GM12872 (cell line): ENCODE data around the gene MBOAT1.

Experiments used
- TF ChIP-seq, protein P1 (sequence below): IDR thresholded peaks from 3 replicates; pipeline ENCODE4 v1.5.1; 2011; ENCODE audit warnings: low read depth, mild to moderate bottlenecking, low read length, moderate library complexity; ENCODE audit not compliant: insufficient read depth

The MBOAT1 gene

DNA sequence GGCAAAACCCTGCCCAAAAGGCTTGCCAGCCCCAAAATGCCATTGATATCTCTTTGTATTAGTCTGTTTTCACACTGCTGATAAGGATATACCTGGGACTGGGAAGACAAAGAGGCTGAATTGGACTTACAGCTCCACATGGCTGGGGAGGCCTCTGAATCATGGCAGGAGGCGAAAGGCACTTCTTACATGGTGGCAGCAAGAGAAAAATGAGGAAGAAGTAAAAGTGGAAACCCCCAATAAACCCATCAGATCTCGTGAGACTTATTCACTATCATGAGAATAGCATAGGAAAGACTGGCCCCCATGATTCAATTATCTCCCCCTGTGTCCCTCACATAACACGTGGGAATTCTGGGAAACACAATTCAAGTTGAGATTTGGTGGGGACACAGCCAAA, 28.6 kb downstream of the MBOAT1 start:
- TF ChIP-seq, protein P1, sequence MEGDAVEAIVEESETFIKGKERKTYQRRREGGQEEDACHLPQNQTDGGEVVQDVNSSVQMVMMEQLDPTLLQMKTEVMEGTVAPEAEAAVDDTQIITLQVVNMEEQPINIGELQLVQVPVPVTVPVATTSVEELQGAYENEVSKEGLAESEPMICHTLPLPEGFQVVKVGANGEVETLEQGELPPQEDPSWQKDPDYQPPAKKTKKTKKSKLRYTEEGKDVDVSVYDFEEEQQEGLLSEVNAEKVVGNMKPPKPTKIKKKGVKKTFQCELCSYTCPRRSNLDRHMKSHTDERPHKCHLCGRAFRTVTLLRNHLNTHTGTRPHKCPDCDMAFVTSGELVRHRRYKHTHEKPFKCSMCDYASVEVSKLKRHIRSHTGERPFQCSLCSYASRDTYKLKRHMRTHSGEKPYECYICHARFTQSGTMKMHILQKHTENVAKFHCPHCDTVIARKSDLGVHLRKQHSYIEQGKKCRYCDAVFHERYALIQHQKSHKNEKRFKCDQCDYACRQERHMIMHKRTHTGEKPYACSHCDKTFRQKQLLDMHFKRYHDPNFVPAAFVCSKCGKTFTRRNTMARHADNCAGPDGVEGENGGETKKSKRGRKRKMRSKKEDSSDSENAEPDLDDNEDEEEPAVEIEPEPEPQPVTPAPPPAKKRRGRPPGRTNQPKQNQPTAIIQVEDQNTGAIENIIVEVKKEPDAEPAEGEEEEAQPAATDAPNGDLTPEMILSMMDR: no peak

DNA sequence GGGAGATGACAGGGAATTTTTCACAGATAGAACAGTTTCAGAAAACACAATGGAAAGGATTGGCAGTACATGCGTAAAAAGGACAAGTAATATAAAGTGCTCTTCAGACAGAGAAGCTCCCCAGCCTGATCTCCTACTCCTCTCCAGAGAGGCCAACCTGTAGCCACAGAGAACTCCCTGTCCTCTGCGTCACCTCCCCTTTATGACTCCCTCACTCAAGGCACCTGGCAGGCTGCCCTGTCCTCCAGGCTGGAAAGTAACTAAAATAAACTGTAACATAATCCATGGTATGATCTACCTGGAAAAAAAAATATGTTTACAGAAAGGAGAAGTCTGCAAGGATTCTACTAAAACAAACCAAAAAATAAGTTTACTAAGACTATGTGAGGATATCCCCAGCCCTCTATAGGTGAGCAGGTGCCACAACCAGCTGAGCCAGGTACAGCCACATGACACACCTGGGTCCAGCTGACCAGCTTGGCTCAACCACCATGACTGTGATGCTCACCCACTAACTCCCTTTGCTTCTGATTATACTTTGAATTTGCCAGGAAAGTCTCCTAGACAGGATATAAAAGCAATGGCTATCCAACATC, 29.2 kb downstream of the MBOAT1 start:
- TF ChIP-seq, protein P1: no peak

DNA sequence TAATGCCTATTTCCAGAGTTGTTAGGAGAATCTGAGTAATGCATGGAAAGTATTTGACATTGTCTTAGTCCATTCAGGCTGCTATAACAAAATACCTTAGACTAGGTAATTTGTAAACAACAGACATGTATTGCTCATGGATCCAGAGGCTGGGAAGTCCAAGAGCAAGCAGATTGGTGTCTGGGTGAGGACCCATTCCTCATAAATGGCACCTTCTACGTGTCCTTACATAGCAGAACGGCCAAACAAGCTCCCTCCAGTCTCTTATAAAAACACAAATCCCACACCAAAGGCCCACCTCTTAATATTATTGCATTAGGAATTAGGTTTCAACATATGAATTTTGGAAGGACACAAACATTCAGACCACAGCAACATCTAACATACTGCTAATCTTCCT, 30.2 kb downstream of the MBOAT1 start:
- TF ChIP-seq, protein P1: no peak

DNA sequence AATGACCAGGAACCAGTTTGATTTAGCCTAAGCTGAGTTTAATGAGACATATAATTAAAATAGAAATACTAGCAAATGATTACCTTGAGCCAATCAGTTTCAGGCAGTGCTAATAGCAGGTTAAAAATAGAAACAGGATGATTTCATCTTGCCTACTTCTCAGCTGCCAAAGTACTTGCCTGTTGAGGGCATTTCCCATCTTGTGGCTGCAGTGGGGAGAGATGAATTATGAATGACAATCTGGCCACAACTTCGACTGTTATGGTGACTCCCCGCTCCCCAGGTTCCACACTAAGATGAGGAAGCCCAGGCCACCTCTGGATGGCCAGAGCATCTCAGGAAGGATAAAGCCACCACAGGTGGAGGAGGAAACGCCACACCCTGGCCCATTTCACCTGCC, 31.3 kb downstream of the MBOAT1 start:
- TF ChIP-seq, protein P1: no peak

DNA sequence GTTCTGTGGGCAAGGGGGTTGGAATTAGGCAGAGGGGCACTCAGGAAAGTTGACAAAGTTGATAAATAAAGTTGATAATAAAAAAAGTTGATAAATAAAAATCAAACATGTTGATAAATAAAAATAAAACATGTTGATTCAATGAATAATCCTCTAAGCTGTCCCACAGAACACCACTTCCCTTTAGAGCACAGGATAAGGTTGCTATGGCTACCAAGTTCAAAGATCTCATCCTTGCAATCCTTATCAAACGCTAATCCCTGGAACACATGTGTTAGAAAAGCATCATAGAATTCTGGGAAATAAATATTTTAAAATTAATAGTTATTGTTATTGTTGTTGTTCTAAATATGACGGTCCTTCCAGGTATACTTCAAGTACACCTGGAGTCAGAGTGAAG, 33.9 kb downstream of the MBOAT1 start:
- TF ChIP-seq, protein P1: no peak

DNA sequence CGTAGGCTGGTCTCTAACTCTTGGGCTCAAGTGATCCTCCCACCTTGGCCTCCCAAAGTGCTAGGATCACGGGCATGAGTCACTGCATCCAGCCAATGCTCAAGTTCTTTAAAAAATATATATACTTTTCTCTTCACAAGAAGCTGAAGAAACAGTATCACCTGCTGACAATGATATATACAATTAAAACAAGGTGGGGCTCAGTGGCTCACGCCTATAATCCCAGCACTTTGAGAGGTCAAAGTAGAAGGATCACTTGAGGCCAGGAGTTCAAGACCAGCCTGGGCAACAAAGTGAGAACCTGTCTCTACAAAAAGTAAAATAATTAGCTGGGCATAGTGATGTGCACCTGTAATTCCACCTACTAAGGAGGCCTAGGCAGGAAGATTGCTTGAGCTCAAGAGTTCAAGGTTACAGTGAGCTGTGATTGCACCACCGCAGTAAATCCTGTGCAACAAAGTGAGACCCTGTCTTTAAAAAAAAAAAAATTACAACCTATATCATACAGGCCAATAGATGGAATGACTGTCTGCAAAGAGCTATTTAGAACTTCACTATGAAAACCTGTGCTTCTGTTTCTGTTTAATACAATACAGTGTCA, 36.4 kb downstream of the MBOAT1 start:
- TF ChIP-seq, protein P1: no peak

DNA sequence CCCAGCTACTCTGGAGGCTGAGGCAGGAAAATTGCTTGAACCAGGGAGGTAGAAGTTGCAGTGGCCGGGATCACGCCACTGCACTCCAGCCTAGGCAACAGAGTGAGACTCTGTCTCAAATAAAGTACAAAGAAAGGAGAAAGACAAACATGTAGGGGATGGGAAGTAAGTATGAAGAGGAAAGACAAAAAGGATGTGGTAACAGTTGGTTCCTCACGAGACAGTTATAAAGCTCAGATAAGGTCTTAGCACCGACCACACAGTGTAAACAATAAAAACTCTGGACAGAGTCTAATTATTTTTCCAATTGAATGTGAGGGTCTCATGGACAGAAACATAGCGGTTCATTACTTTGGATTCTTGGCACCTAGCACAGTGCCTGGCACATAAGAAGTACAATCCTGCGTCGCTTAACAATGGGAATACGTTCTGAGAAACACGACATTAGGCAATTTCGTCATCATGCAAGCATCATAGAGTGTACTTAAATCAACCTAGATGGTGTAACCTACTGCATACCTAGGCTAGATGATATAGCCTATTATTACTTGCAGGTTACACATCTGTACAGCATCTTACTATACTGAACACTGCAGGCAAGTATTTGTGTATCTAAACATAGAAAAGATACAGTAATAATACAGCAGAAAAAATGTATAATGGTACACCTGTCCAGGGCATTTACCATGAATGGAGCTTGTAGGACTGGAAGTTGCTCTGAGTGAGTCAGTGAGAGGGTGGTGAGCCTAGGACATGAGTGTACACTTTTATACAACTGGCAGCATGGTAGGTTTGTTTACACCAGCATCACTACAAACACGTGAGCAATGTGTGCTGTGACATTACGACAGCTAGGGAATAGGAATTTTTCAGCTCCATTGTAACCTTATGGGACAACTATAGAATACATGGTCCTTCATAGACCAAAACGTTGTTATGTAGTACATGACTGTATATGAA, 38.2 kb downstream of the MBOAT1 start:
- TF ChIP-seq, protein P1: no peak
